Muscle of back (tissue), 11 donors: ENCODE data around the gene MRPL27. TPM values are rescaled to one million over a fixed set of nuclear protein-coding genes. Genes with fewer than 3 reads are reported as not detected.

Source experiments
- DNase-seq, 3 donors: peaks; one replicate each; pipeline versions ENCODE4 v3.0.0 to v3.0.0-alpha.2; 2013
- polyA plus RNA-seq, 10 donors: library from polyadenylated mRNA; unstranded; fragments of 120-200 nt; gene quantifications; one replicate each; pipeline ENCODE4 v1.2.1, GENCODE V29; 2013; ENCODE audit not compliant: insufficient read length in 10 of 10

The MRPL27 gene
- polyA plus RNA-seq, 10 donors, result 47.2 to 61.7 (median 54.9) TPM

- DNase-seq, result no peak
These were observed 19.6 kb upstream of the MRPL27 start for GRCh38 chr17:50392621-50393020.

DNA sequence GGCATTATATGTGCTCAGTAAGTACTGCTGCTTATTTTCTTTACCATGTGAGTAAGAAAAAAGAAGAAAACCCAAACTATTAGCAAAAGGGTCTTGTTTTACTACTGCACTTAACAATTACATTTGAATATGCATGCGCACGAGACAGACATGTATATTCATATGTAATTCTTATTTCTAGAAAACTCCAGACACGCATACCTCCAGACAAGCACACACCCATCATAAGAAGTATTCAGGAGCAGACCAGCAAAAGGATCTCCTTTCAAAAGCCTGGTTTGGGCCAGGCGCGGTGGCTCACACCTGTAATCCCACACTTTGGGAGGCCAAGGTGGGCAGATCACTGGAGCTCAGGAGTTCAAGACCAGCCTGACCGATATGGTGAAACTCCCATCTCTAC, 16.6 kb upstream of the MRPL27 start:
- DNase-seq, result no peak

DNA sequence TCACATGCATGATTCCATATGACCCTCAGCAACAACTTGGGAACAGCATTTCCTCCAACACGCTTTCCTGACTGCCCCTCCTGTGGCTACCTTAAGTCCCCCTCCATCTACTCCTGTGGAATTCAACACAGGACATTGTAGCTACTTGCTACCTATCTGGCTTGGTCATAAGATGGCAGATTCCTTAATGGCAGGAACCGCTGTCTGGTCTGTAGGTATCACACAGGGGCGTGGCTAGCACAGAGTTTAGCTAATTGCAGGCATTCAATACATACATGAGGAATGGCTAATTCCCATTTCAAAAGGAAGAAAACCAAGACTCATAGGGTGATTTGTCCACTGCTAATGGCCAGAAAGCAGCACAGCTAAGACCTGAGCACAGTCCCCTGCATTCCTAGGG, 15.7 kb upstream of the MRPL27 start:
- DNase-seq, result no peak

DNA sequence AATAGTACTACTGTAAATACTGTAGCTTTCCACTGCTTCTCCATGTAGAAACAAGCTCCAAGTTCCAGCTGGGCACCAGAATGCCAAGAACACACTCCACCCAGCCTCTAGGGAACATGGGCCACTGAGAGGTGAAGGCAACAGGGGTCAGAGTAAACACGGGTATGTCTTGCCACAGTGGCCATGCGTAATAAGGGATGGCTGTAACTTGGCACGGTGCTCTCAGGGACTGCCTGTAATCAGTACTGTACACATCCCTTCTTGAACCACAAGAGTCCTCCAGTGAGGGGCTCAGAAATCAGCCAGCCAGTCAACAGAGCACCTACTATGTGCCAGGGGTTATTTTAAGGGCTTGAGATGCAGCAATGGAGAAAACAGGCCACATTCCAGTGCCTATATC, 13.5 kb upstream of the MRPL27 start:
- no peak for DNase-seq

GRCh38 chr17:50382931-50383330, 9.9 kb upstream of the MRPL27 start:
- no peak for DNase-seq

DNA sequence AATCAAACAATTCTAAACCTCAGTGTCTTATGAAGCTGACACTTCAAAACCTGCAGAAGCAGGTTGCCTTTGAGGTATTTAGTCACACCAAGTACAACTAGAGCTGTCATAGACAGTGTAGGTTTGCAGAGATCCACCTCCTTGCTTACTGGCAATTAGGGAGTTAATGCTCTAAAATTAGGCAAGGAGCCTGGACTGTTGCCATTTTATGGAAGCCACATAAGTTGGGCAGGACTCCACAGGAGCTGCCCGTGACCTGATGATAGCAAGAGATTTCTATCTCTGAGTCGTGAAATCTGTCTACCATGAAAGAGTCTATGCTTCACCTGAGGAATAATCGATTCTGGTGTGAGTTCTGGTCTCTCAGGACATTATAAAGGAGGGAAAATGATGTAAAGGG, 8.9 kb upstream of the MRPL27 start:
- no peak for DNase-seq

GRCh38 chr17:50381260-50381815, 8.4 kb upstream of the MRPL27 start:
- no peak for DNase-seq

- DNase-seq, result no peak
These were observed 7.6 kb upstream of the MRPL27 start for GRCh38 chr17:50380369-50381259.

GRCh38 chr17:50379351-50380132, 6.6 kb upstream of the MRPL27 start:
- no peak for DNase-seq

DNA sequence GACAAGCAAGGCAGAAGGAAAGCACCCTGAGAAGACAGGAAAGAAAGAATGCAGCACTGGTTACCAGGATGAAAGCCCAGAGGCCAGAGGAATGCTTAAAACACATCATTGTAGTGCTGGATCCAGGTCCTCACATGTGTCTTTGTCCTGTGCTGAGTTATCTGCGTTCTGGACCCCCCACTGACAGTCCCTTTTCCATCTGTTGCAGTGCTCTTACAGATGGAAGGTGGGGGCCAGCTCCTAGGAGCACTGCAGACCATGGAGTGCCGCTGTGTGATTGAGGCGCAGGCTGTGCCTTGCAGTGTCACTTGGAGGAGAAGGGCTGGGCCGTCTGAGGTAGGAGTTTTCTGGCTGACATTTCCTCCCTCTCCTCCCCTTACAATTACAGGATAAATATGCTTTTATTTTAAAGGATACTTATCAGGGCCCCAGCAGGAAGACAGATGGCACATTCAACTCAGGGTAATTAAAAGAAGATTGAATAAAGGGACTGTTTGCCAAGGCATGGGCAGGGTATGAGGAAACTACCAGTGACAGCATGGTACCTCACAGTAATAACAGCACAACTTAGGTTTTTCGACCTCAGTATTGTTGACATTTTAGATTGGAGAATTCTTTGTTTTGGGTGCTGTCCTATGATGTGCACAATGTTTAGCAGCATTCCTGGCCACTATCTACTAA, 3.0 kb upstream of the MRPL27 start:
- DNase-seq, result no peak

DNA sequence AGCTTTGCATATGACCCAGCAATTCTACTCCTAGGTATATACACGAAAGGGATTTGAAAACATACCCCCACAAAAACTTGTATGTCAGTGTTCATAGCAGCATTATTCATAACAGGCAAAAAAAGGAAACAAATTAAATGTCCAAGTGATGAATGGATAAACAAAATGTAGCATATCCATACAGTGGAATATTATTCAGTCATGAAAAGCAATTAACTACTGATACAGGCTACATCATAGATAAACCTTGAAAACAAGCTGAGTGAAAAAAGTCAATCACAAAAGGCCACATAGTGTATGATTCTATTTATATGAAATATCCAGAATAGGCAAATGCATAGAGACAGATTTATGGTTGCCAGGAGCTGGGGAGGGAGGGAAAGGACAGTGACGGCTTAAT, 721 bp upstream of the MRPL27 start:
- no peak for DNase-seq

DNA sequence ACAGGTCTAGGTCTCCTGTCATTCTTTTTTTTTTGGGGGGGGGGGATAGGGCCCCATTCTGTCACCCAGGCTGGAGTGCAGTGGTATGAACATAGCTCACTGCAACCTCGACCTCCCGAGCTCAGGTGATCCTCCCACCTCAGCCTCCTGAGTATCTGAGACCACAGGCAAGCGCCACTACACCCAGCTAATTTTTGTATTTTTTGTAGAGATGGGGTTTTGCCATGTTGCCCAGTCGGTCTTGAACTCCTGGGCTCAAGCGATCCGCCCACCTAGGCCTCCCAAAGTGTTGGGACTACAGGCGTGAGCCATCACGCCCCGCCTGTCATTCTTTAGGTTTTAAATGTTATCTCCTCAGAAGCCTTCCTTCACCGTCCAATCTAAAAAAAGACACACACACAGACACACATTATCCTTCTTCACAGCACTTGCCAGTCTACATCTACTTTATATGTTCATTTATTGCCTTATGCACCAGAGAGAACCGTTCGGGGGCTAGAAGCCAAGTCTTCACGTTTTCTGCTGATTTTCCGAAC, 694 bp downstream of the MRPL27 start:
- DNase-seq, result no peak

GRCh38 chr17:50371526-50371925, 1.5 kb downstream of the MRPL27 start:
- DNase-seq, result no peak

DNA sequence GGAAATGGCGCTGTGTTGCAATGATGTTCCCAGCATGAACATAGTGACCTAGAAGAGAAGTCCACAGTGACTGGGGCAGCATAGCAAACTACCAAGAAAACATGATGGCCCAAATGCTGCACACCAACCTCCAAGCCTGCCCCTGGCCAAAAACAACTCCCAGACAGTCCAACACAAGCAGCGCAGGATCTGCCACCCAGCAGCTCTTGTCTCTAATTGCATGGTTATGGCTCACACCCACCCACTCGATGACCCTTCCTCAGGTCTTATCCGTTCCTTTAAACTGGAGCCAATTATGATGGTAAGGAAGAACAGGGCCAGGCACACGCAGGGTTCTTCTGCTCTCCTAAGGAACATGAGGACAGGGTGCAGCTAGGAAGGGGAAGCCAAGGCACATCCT, 2.9 kb downstream of the MRPL27 start:
- no peak for DNase-seq

GRCh38 chr17:50367401-50367800, 5.6 kb downstream of the MRPL27 start:
- no peak for DNase-seq

GRCh38 chr17:50365649-50366393, 7.2 kb downstream of the MRPL27 start:
- no peak for DNase-seq

- DNase-seq, result no peak
These were observed 7.8 kb downstream of the MRPL27 start for GRCh38 chr17:50365165-50365564.

DNA sequence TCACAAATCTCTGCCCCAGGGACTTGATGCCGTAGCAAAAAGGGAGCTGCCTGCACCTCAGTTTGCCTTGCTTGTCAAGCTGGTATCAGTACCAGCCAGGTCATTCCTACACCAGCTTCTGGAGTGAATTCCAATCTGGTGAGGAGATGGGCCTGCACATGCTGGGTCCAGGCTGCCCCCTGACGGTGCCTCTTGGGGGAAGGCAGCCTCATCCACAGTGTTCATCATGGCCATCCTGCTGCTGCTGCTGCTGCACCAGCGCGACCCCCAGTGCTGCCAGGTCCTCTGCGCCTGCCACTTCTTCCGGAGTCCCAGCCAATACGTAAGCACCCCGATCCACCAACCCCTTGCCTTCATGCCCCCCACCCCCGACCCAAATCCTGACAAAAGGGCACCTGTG, 8.3 kb downstream of the MRPL27 start:
- no peak for DNase-seq

DNA sequence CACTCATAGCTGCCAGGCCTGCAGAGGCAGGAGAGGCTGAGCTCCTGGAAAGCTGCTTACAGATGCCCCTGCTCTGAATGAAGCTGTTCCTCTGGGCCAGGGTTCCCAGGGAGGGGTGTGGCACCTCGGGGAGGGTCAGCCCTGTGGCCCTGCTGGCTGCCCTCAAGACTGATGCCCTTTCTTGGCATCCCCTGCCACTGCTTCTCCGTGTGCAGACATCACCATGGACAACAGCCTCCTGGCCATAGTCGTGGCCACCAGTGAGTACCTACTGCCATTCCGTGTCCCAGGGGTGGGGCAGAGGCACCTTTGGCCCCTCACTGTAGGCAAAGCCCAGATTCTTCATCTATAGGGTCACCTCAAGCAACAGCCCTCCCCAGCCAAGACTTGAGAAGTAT, 8.9 kb downstream of the MRPL27 start:
- no peak for DNase-seq

- DNase-seq, result peak in 2 of 3 donors; percentile 46 to 62
These were observed 9.5 kb downstream of the MRPL27 start for GRCh38 chr17:50363217-50364060.
